Endothelial cell of umbilical vein (primary cell): ENCODE data around the gene SORCS1. TPM values are rescaled to one million over a fixed set of nuclear protein-coding genes. Genes with fewer than 3 reads are reported as not detected.

ENCODE experiments used
- BruUV-seq: library from RNA; stranded (reverse); fragments of 400-500 nt; replicated peaks from 2 replicates; lab custom pipeline; 2021; lab: Mats Ljungman, UMichigan
- CTCF ChIA-PET: fragments of 300-600, 350-600 bp; sonication (Branson Sonifier 250); formaldehyde crosslinking; loops from one replicate; lab custom pipeline; 2021; ENCODE audit warnings: antibody characterized with exemption, inconsistent platforms; lab: Charles Lee
- POLR2A ChIA-PET: fragments of 300-600, 350-600 bp; sonication (Branson Sonifier 250); formaldehyde crosslinking; loops from one replicate; lab custom pipeline; 2021; ENCODE audit warnings: antibody characterized with exemption, inconsistent platforms; lab: Charles Lee
- DNase-seq: peaks from one replicate; pipeline ENCODE4 v3.0.0-alpha.2; 2011; ENCODE audit warnings: low read depth, low spot score
- FAIRE-seq: peaks from 2 replicates; lab custom pipeline; 2011; peaks lifted over from hg19 to GRCh38; lab: Jason Lieb, UNC
- H2AFZ ChIP-seq: 2 replicates; pipeline ENCODE4 v1.6.0; 2012; ENCODE audit warnings: low read depth, low read length, control low read depth, inconsistent platforms
- H3K27ac ChIP-seq: 2 replicates; pipeline ENCODE4 v1.5.1; 2011; ENCODE audit warnings: low read depth, mild to moderate bottlenecking, control low read depth, low read length, moderate library complexity; ENCODE audit not compliant: insufficient read depth
- H3K27me3 ChIP-seq, 2 experiments: 2 replicates each; pipeline versions ENCODE4 v1.6.0 to v1.6.1; 2011; ENCODE audit warnings: low read length in 2 of 2, mixed read lengths in 1 of 2; ENCODE audit not compliant: control insufficient read depth in 2 of 2, insufficient read depth in 2 of 2
- H3K36me3 ChIP-seq, 2 experiments: 2 replicates in 1 of 2; 3 replicates in 1 of 2; pipeline ENCODE4 v1.5.1; 2011; ENCODE audit warnings: low read length in 2 of 2, mild to moderate bottlenecking in 1 of 2, moderate library complexity in 1 of 2; ENCODE audit not compliant: control insufficient read depth in 2 of 2, insufficient read depth in 2 of 2; ENCODE audit errors: extremely low read depth in 1 of 2
- H3K4me1 ChIP-seq: 3 replicates; pipeline ENCODE4 v1.5.1; 2011; ENCODE audit warnings: mild to moderate bottlenecking, low read length; ENCODE audit not compliant: control insufficient read depth, insufficient read depth; ENCODE audit errors: extremely low read depth
- H3K4me2 ChIP-seq: 2 replicates; pipeline ENCODE4 v1.6.1; 2011; ENCODE audit warnings: low read length, control low read depth, mixed read lengths; ENCODE audit not compliant: insufficient read depth
- H3K4me3 ChIP-seq, 3 experiments: fragments of 200-600 bp in 1 of 3; sonication (generic), shearing (Covaris generic) in 1 of 3; replicated peaks in 1 of 3; 2 replicates each; pipeline ENCODE4 v1.5.1; 2011 to 2016; ENCODE audit warnings: control low read depth in 3 of 3, low read length in 3 of 3, mild to moderate bottlenecking in 2 of 3, inconsistent platforms in 1 of 3, low read depth in 1 of 3, moderate library complexity in 1 of 3; ENCODE audit not compliant: insufficient read depth in 1 of 3
- H3K79me2 ChIP-seq: 2 replicates; pipeline ENCODE4 v1.6.0; 2012; ENCODE audit warnings: low read length, inconsistent platforms; ENCODE audit not compliant: control insufficient read depth, insufficient read depth
- H3K9ac ChIP-seq: replicated peaks from 2 replicates; pipeline ENCODE3; 2011; ENCODE audit warnings: low read length, control low read depth; ENCODE audit not compliant: insufficient read depth; ENCODE audit errors: extremely low read depth
- H3K9me1 ChIP-seq: replicated peaks from 3 replicates; pipeline ENCODE4 v1.6.0; 2011; ENCODE audit warnings: mild to moderate bottlenecking, low read length; ENCODE audit not compliant: control insufficient read depth, insufficient read depth; ENCODE audit errors: extremely low read depth
- H3K9me3 ChIP-seq: replicated peaks from 2 replicates; pipeline ENCODE4 v1.5.1; 2012; ENCODE audit warnings: low read length, inconsistent platforms; ENCODE audit not compliant: control insufficient read depth, insufficient read depth
- H4K20me1 ChIP-seq: replicated peaks from 2 replicates; pipeline ENCODE3; 2011; ENCODE audit warnings: mild to moderate bottlenecking, low read length; ENCODE audit not compliant: control insufficient read depth, insufficient read depth; ENCODE audit errors: extremely low read depth
- EZH2 ChIP-seq: IDR thresholded peaks from 2 replicates; pipeline ENCODE4 v1.6.1; 2012; ENCODE audit warnings: borderline replicate concordance, low read depth, mild to moderate bottlenecking, moderate library complexity, low read length, inconsistent platforms; ENCODE audit not compliant: severe bottlenecking
- FOS ChIP-seq: IDR thresholded peaks from 2 replicates; pipeline ENCODE4 v1.6.1; 2011; ENCODE audit warnings: mild to moderate bottlenecking, low read length, moderate library complexity, borderline replicate concordance; ENCODE audit not compliant: insufficient read depth
- GATA2 ChIP-seq: IDR thresholded peaks from 2 replicates; pipeline ENCODE4 v1.7.0; 2011; ENCODE audit warnings: low read depth, mild to moderate bottlenecking, moderate library complexity, mixed read lengths, low read length; ENCODE audit not compliant: insufficient read length, insufficient read depth
- JUN ChIP-seq: IDR thresholded peaks from 2 replicates; pipeline ENCODE4 v1.6.1; 2011; ENCODE audit warnings: borderline replicate concordance, low read depth; ENCODE audit not compliant: insufficient read length, insufficient read depth
- POLR2A ChIP-seq: IDR thresholded peaks from 2 replicates; pipeline ENCODE4 v1.6.1; 2012; ENCODE audit warnings: low read depth, mild to moderate bottlenecking, control low read depth, low read length
- POLR2AphosphoS5 ChIP-seq: IDR thresholded peaks from 2 replicates; pipeline ENCODE4 v1.6.1; 2012; ENCODE audit warnings: low read depth, mild to moderate bottlenecking, control low read depth, low read length, moderate library complexity; ENCODE audit not compliant: insufficient read depth
- dilution Hi-C: fragments of 300-500 bp; cut with MboI; formaldehyde crosslinking; loops from one replicate; pipeline ENCODE4 v1.15.0; 2019; ENCODE audit warnings: low sequenced_read_pairs; ENCODE audit not compliant: extremely low pct_ligation_motif_present
- intact Hi-C: fragments of 100-400 bp; cut with micrococcal nuclease; formaldehyde crosslinking; loops from one replicate; pipeline ENCODE4 v1.10.0; 2022
- polyA plus RNA-seq, 4 experiments: library from polyadenylated mRNA; depleted of rRNA in 3 of 4; stranded (reverse) in 3 of 4; unstranded in 1 of 4; fragments of >200 nt; gene quantifications; 2 replicates each; pipeline versions ENCODE4 v1.2.1 to v1.2.3, GENCODE V29; 2011 to 2012; ENCODE audit warnings: missing spikeins in 1 of 4
- total RNA-seq: library from RNA; stranded (reverse); gene quantifications from 2 replicates; pipeline ENCODE4 v1.2.3, GENCODE V29; 2021
- TF ChIP-seq, protein P1 (sequence below), 2 donors: IDR thresholded peaks; 1 replicate in 1 of 2; 2 replicates in 1 of 2; pipeline ENCODE4 v1.5.1; 2011; ENCODE audit warnings: low read length in 2 of 2, mild to moderate bottlenecking in 2 of 2, moderate library complexity in 2 of 2, control low read depth in 1 of 2, inconsistent platforms in 1 of 2, low read depth in 1 of 2; ENCODE audit not compliant: insufficient read depth in 1 of 2; ENCODE audit errors: extremely low read depth in 1 of 2

The SORCS1 gene
- total and polyA plus RNA-seq, 2 donors (not counting 3 experiments of a cell fraction or from before 2014, with no cell fraction given), result not detected

DNA sequence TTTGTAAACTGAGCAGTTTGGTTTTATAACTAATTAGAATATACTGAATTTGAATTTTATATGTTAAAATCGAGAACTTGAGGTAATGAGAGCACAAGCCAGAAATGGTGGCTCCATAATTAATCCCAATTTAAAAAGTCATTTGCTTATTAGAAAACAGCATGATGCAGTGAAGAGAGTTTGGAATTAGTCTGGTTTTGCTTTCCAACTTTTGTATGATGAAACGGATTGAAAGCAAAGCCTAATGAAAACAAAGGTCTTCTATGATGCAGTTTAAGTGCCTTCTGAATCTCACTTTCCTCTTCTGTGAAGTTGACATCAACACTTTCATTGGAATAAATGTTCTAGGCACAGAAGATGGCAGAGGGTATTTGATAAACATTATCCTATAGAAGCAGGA lies 89.4 kb downstream of the SORCS1 start:
- Histone ChIP-seq H3K9me1 (no peaks in the 10 kb centered on the region), H4K20me1 (no peaks in the 10 kb centered on the region), H3K4me1 (no peaks in the 10 kb centered on the region), H3K27me3 (no peaks in the 10 kb centered on the region), H3K4me3 (no peak overlapping the region), H3K27ac (no peak overlapping the region), H2AFZ (no peak overlapping the region), H3K79me2 (no peaks in the 10 kb centered on the region), H3K4me2 (no peak overlapping the region), H3K9ac (no peak overlapping the region), H3K9me3 (peaks cover 2% of the 10 kb centered on the region), H3K36me3 (no peaks in the 10 kb centered on the region)
- no peak for TF ChIP-seq JUN
- no peak for TF ChIP-seq POLR2A
- TF ChIP-seq, protein P1, sequence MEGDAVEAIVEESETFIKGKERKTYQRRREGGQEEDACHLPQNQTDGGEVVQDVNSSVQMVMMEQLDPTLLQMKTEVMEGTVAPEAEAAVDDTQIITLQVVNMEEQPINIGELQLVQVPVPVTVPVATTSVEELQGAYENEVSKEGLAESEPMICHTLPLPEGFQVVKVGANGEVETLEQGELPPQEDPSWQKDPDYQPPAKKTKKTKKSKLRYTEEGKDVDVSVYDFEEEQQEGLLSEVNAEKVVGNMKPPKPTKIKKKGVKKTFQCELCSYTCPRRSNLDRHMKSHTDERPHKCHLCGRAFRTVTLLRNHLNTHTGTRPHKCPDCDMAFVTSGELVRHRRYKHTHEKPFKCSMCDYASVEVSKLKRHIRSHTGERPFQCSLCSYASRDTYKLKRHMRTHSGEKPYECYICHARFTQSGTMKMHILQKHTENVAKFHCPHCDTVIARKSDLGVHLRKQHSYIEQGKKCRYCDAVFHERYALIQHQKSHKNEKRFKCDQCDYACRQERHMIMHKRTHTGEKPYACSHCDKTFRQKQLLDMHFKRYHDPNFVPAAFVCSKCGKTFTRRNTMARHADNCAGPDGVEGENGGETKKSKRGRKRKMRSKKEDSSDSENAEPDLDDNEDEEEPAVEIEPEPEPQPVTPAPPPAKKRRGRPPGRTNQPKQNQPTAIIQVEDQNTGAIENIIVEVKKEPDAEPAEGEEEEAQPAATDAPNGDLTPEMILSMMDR (IDR thresholded peaks at IDR 0.05; ENCODE audit: extremely low read depth in 1 of 2, insufficient read depth in 1 of 2, low read depth in 1 of 2, low read length in 2 of 2), result no peak
- TF ChIP-seq FOS, result no peak
- TF ChIP-seq GATA2, result no peak
- no peak for TF ChIP-seq EZH2
- no peak for TF ChIP-seq POLR2AphosphoS5
- DNase-seq, result no peak
- no peak for FAIRE-seq
- ChIA-PET POLR2A (no interaction called here), CTCF (no interaction called here)
- no TSS peak for BruUV-seq
- intact Hi-C loops (no loop called here), dilution Hi-C loops (no loop called here)
